Measurements from ENCODE around the gene INIP.
"Not testable (repeated sequence)": the region's sequence is repeated elsewhere in the genome, so short reads cannot be mapped to it uniquely, and the experiment has no call there.

INIP gene

DNA sequence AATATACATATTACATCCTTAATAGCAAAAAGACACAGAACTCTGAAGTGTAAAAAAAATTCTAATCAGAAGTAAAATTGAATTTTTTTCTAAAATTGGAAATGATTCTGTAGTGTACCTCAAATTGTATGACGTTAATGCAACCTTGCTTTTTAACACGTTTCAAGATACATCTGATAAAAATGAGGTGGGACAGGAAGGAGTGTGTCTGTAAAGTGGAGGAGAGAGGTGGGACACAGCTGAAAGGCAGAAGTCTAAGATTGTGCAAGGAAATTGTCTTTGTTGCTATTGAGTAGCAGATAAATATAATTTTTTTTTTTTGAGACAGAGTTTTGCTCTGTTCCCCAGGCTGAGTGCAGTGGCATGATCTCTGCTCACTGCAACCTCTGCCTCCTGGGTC, 17.0 kb upstream of the INIP start:
- DNase-seq: no peak

DNA sequence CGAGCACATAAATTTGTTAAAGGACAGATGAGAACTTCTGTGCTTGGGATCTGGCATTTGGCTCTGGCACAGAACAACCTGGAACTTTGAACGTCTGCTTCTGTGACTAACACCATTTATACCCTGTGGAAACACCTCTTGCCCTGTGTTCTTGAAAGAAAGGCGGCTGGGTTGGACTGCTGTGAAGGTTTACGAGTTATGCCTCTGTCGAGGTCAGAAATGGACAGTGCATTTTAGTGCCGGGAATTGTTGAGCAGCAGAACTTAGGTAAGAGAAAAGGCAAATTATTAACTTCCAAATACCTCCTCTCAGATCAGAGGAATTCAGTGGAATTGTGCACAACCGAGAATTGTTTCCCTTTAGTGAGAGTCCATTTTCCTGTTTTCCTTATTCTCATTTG, 14.1 kb upstream of the INIP start:
- no peak for DNase-seq

GRCh38 chr9:112728401-112728800, 10.5 kb upstream of the INIP start:
- DNase-seq: no peak

GRCh38 chr9:112726428-112726827, 8.5 kb upstream of the INIP start:
- DNase-seq: no peak

DNA sequence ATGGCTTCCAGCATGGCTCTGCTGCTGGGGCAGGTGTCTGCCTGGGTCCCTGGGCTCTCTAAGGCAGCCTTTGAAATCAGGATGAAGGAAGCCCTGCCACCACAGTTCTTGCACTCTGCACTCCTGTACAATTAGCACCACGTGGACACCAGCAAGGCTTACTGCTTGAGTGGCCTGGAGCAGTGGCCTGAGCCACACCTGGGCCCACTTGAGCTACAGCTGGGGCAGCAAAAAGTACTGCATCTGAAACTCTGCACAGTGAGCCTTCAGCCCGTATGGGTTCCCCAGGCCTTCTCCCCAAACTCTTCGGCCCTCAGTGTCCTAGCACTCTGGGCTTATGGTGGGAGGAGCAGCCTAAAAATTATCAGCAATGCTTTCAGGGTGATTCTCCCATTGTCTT, 8.0 kb upstream of the INIP start:
- no peak for DNase-seq

- not testable (repeated sequence) for DNase-seq
Measured at GRCh38 chr9:112722749-112723148, 4.8 kb upstream of the INIP start.

DNA sequence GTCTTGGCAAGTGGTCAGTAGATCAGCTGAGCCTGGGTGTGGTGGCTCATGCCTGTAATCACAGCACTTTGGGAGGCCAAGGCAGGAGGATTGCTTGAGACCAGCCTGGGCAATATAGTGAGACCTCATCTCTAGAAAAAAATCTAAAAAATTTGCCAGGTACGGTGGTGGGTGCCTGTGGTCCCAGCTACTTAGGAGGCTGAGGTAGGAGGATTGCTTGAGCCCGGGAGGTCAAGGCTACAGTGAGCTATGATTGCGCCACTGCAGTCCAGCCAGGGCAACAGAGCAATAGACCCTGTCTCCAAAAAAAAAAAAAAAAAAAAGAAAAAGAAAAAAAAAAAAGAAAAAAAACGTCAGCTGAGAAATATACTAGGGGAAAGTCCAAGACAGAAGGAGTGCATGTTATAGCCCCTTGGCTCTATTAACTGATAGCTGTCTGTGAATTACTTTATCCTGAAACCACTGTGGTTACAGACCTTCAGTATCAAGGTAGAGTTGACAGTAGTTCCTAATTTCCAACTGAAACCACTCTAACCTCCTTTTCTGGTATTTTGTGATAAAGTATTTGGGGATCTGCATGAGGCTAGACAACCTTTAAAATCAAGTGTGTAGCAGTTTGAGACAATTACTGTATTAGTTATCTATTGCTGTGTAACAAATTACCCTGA, 2.3 kb upstream of the INIP start:
- no peak for DNase-seq

- no peak for DNase-seq
Measured at GRCh38 chr9:112719696-112720095, 1.8 kb upstream of the INIP start.

DNA sequence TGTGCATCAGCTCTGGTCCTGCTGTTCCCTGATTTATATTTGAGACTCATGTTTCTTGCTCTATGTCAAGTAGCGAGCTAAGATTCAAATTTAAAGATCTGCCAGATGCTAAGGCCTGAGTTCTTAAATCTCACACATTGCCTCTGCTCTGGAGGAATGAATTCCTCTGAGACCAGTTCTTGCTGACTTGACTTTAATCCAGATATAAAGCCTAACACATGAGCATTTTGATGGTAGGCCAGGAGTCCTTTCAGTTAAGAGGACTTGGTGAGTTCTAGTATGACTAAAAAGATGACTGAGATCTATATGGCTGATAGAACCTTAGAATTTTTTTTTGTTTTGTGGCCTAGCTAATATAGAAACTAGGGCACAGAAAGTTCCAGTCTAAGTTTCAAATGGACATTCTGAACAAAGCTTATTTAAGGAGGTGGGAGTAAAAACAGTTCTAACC, 1.3 kb upstream of the INIP start:
- no peak for DNase-seq

DNA sequence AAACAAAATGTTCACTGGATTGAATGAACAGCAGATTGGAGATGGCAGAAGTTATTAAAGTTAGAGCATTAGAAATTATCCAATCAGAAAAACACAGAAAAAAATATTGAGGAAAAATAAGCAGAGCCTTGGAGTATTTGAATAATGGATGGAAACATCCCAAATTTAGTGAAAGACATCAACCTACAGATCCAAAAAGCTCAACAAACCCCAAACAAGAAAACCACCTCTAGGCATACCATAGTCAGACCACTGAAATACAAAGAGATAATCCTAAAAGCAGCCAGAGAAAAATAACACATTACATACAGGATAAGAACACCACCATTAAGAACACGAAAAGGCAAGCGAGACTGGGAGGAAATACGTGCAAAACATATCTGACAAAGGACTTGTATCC, 5.2 kb downstream of the INIP start:
- DNase-seq: no peak

DNA sequence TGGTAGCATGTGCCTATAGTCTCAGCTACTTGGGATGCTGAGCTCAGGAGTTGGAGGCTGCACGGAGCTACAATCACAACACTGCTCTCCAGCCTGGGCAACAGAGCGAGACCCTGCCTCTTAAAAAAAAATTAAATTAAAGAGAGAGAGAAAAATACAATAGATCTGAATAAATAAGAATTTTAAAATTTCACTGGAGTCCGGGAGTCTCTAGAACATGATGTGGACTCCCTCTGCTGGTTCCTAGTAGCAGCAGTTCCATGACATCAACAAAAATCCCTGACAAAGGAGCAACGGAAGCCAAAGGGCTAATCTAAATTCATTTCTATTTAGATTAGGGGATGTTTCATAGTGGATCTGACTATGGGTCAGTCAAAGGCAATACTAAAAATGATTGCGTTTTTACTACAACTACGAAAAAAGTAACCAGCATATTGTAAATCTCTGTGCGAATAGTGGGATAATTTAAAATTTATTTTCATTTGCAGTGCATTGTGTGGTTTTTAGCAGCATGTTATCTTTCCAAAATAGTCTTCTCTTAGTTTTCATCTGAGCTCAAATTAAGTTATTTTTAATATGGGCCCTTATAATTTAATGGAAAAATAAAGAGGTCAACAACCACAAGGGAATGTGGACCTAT, 6.7 kb downstream of the INIP start:
- DNase-seq: no peak

- no peak for DNase-seq
Measured at GRCh38 chr9:112705768-112706427, 12.0 kb downstream of the INIP start.

- DNase-seq: no peak
Measured at GRCh38 chr9:112703304-112703703, 14.6 kb downstream of the INIP start.

- no peak for DNase-seq
Measured at GRCh38 chr9:112700085-112700484, 17.8 kb downstream of the INIP start.

DNA sequence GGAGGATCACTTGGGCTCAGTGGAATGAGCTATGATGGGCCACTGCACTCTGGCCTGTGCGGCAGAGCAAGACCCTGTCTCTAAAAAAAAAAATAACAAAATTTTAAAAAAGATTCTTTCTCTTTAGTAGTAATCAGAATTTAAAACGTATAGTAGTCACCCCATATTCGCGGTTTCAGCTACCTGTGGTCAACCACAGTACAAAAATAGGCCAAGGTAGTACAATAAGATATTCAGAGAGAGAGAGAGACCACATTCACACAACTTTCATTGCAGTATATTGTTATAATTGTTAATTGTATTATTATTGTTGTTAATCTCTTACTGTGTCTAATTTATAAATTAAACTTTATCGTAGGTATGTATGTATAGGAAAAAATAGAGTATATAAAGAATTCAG, 18.7 kb downstream of the INIP start:
- no peak for DNase-seq

GRCh38 chr9:112696461-112696860, 21.5 kb downstream of the INIP start:
- DNase-seq: no peak

DNA sequence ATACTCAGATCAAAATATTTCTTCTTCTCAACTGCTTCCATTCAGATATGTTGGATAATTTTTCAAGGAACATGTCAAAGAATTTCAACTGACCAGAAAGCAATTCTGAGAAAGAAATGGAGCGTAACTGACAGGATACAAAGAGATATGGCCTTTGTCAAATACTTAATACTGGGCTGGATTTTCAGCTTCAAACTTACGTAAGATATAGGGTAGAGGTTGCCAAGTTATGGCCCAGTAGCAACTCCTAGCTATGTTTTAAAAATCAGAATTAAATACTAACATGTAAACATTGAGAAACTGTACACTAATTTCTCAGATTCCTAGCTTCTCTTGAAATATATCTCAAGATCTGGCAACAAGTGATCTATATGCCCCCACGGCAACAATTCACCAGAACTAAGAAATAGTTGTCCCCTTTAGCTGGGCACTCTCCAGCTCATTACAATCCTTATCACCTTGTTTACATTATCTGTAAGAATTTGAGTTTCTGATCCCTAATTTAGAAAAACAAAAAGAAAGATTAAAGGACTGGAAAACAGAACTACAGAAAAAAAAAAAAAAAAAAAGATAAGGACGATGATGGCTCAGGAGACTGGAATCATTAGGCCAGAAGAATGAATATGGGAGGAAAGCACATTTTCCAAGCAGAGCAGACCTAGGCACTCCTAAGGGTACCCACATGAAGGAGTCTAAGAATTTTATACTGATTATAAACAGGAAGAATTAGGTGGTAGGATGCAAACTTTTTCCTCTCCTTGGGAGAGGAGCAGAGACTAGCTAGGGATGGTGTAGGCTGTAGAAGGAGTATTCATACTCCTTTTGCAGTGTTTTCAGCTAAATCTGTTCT, 23.0 kb downstream of the INIP start:
- no peak for DNase-seq

DNA sequence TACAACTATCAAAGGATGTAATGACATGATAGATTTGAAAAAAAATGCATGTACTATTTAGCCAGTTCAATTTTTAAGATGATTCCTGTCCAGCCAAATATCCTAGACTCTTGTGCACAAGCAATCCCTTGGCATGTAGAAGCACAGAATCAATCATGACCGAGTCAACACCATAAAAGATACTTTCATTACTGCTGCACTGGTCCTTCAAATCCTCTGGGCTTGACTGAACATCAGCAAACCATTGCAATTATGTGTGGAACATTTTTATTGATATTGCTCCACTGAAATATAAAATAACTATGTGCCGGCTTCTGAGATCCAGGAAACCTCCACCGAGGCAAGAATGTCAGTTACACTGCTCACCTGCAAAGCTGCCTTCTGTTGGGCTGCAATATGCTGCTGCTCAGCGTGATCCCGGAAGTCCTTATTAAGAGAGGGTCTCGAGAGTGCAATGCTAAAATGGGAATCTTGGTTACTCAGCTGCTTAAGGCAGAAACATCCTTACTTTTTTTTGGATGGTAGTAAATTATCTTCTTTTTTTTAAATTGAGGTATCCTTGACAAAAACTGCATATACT, 28.7 kb downstream of the INIP start:
- no peak for DNase-seq

DNA sequence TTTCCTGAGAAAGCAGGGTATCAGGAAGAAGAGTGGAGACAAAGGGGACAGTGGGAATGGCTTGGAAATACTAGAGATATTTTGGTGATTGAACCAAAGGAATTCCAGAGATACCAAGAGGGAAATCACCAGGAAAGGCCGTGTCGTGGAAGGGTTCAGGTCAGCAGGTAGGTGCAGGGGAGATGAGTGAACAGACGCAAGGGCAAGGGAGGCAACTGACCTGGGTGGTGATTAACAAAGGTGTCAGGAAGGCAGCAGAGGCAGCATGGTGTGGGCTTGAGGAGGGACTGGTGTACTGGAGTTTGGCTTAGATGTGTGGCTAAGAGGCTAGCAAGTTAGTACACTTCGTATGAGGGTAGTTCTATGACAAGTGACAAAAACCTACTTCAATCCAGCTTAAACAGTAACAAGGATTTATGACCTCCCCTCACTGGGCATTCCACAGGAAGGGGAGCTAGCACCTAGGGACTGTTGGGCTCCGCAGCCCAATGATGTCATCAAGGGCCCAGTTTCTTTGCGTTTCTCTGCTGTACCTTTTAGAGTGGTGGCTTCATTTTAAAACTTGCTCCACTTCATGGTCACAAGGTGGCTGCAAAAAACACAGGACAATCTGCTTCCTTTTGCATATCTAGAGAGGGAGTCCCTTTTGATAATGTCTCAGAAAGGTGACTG, 37.0 kb downstream of the INIP start:
- no peak for DNase-seq

- DNase-seq: no peak
Measured at GRCh38 chr9:112677040-112677439, 40.9 kb downstream of the INIP start.

- not testable (repeated sequence) for DNase-seq
Measured at GRCh38 chr9:112673221-112673620, 44.7 kb downstream of the INIP start.

- DNase-seq: no peak
Measured at GRCh38 chr9:112670991-112671625, 46.8 kb downstream of the INIP start.
